T-helper 2 cell treated with Interferon-gamma antibody and Interleukin-4, amounts not matched to agents 5 μg/mL and 100 μg/mL, for 36 hours (primary cell): Measurements from ENCODE around the gene HBEGF.

ENCODE experiments used
- DNase-seq: peaks from one replicate; pipeline ENCODE4 v3.0.0; 2021; ENCODE audit warnings: low spot score
- H3K27ac Mint-ChIP-seq: one replicate; pipeline ENCODE4 v1.8.0; 2021; ENCODE audit warnings: mild to moderate bottlenecking, mixed read lengths
- H3K27me3 Mint-ChIP-seq: one replicate; pipeline ENCODE4 v1.8.0; 2021; ENCODE audit warnings: low read depth, mixed read lengths
- H3K36me3 Mint-ChIP-seq: one replicate; pipeline ENCODE4 v1.8.0; 2021; ENCODE audit warnings: low read depth, mixed read lengths
- H3K4me1 Mint-ChIP-seq: one replicate; pipeline ENCODE4 v1.8.0; 2021; ENCODE audit warnings: low read depth, mixed read lengths
- H3K4me3 Mint-ChIP-seq: one replicate; pipeline ENCODE4 v1.8.0; 2022; ENCODE audit warnings: mild to moderate bottlenecking, moderate library complexity, mixed read lengths
- H3K9me3 Mint-ChIP-seq: one replicate; pipeline ENCODE4 v1.8.0; 2021; ENCODE audit warnings: mixed read lengths

Gene HBEGF

GRCh38 chr5:140346348-140347221 lies at the start of gene HBEGF:
HBEGF (minus strand) TSS chr5:140346603; CDS start chr5:140346328, 275 bp downstream.
- peaks cover 10% of the 10 kb centered on the region for H3K36me3 Mint-ChIP-seq
- DNase-seq: peak; percentile 57
- H3K4me3 Mint-ChIP-seq: peak within 1 kb of the TSS; percentile 91
- H3K27me3 Mint-ChIP-seq: peaks cover 15% of the 10 kb centered on the region
- H3K27ac Mint-ChIP-seq: peak within 1 kb of the TSS; percentile 34
- peaks cover 47% of the 10 kb centered on the region for H3K4me1 Mint-ChIP-seq
- H3K9me3 Mint-ChIP-seq: no peaks in the 10 kb centered on the region

GRCh38 chr5:140393738-140394137 lies 47.3 kb upstream of the HBEGF start:
- H3K9me3 Mint-ChIP-seq: no peaks in the 10 kb centered on the region
- H3K27ac Mint-ChIP-seq: no peak overlapping the region
- H3K27me3 Mint-ChIP-seq: no peaks in the 10 kb centered on the region
- H3K4me3 Mint-ChIP-seq: no peak overlapping the region
- H3K36me3 Mint-ChIP-seq: no peaks in the 10 kb centered on the region
- DNase-seq: no peak
- no peaks in the 10 kb centered on the region for H3K4me1 Mint-ChIP-seq

GRCh38 chr5:140391732-140392131 lies 45.3 kb upstream of the HBEGF start:
- Mint-ChIP-seq H3K4me1 (no peaks in the 10 kb centered on the region), H3K36me3 (no peaks in the 10 kb centered on the region), H3K27ac (no peak overlapping the region), H3K27me3 (no peaks in the 10 kb centered on the region), H3K9me3 (no peaks in the 10 kb centered on the region), H3K4me3 (no peak overlapping the region)
- DNase-seq: no peak

GRCh38 chr5:140391312-140391711 lies 44.9 kb upstream of the HBEGF start:
- H3K4me3 Mint-ChIP-seq: no peak overlapping the region
- no peak overlapping the region for H3K27ac Mint-ChIP-seq
- H3K27me3 Mint-ChIP-seq: no peaks in the 10 kb centered on the region
- no peaks in the 10 kb centered on the region for H3K4me1 Mint-ChIP-seq
- H3K9me3 Mint-ChIP-seq: no peaks in the 10 kb centered on the region
- H3K36me3 Mint-ChIP-seq: no peaks in the 10 kb centered on the region
- no peak for DNase-seq

- Mint-ChIP-seq H3K4me1 (peaks cover 3% of the 10 kb centered on the region), H3K9me3 (no peaks in the 10 kb centered on the region), H3K27ac (no peak overlapping the region), H3K36me3 (no peaks in the 10 kb centered on the region), H3K4me3 (no peak overlapping the region), H3K27me3 (no peaks in the 10 kb centered on the region)
- DNase-seq: no peak
Measured at GRCh38 chr5:140388052-140388451, 41.6 kb upstream of the HBEGF start.

GRCh38 chr5:140383300-140383699 lies 36.9 kb upstream of the HBEGF start:
- Mint-ChIP-seq H3K27ac (no peak overlapping the region), H3K9me3 (no peaks in the 10 kb centered on the region), H3K27me3 (no peaks in the 10 kb centered on the region), H3K36me3 (no peaks in the 10 kb centered on the region), H3K4me3 (no peak overlapping the region), H3K4me1 (peaks cover 3% of the 10 kb centered on the region)
- DNase-seq: no peak

GRCh38 chr5:140382866-140383265 lies 36.5 kb upstream of the HBEGF start:
- Mint-ChIP-seq H3K4me1 (peaks cover 3% of the 10 kb centered on the region), H3K27ac (no peak overlapping the region), H3K4me3 (no peak overlapping the region), H3K27me3 (no peaks in the 10 kb centered on the region), H3K36me3 (no peaks in the 10 kb centered on the region), H3K9me3 (no peaks in the 10 kb centered on the region)
- DNase-seq: no peak

DNA sequence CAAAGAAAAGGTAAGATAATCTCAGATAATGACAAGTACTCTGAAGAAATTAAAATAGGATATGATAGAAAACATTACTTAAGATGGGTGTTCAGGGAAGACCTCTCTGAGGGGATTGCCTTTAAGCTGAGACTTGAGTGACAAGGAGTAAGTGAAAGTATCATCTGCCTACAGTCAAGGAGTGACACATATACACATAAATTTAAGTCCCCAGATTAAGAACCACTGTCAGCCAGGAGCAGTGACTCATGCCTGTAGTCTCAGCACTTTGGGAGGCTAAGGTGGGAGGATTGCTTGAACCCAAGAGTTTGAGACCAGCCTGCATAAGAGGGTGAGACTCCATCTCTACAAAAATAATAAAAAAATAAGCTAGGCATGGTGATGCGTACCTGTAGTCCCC lies 35.6 kb upstream of the HBEGF start:
- Mint-ChIP-seq H3K36me3 (no peaks in the 10 kb centered on the region), H3K9me3 (no peaks in the 10 kb centered on the region), H3K4me1 (peaks cover 3% of the 10 kb centered on the region), H3K27me3 (no peaks in the 10 kb centered on the region), H3K4me3 (no peak overlapping the region), H3K27ac (no peak overlapping the region)
- no peak for DNase-seq

DNA sequence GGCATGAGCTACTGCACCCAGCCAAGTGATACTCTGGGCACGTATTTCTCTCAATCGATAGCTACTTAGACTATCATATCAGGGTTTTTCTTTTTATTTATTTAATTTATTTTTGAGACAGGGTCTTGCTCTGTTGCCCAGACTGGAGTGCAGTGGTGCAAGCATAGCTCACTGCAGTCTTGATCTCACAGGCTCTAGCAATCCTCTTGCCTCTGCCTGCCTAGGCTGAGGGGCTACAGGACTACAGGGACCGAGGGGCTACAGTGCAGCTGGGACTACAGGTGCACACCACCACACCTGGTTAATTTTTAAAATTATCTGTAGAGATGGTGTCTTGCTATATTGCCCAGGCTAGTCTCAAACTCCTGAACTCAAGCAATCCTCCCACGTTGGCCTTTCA lies 34.9 kb upstream of the HBEGF start:
- Mint-ChIP-seq H3K27me3 (no peaks in the 10 kb centered on the region), H3K4me1 (peaks cover 3% of the 10 kb centered on the region), H3K9me3 (no peaks in the 10 kb centered on the region), H3K36me3 (no peaks in the 10 kb centered on the region), H3K27ac (no peak overlapping the region), H3K4me3 (no peak overlapping the region)
- no peak for DNase-seq

- Mint-ChIP-seq H3K27ac (no peak overlapping the region), H3K4me1 (peaks cover 4% of the 10 kb centered on the region), H3K9me3 (no peaks in the 10 kb centered on the region), H3K27me3 (no peaks in the 10 kb centered on the region), H3K4me3 (no peak overlapping the region), H3K36me3 (no peaks in the 10 kb centered on the region)
- DNase-seq: peak; percentile 16
Measured at GRCh38 chr5:140372971-140373487, 26.6 kb upstream of the HBEGF start.

DNA sequence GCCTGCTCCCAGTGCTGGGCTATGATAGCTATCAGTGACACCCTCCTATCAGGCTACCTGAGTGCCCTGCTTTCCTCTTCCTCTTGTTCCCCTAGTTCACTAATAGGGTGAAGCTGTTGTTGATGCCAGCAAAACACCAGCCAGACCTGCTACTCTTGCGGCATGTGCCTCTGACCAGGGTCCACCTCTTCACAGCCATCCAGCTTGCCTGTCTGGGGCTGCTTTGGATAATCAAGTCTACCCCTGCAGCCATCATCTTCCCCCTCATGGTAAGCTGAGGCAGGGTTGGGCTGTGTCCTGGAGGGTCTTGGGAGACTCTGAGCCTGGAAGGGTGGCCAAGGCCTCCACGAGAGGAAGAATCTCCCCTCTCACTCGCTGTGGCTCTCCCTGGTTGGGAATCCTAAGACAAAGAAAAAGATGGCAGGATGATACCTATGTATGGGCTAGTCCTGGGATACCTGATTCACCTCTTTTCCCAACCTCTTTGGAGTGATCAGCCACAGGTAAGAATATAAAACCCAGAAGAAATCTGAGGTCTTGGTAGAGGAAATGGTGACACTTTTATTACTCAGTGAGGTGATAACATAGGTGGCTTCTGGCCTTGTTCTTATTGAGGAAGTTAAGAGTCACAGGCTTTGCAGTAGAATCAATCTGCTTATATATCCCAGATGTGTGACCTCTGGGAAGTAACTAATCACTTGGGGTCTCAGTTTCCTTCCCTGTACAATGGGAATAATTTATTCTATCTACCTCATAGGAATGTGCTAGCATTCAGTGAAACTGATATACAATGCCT lies 25.2 kb upstream of the HBEGF start:
- H3K4me3 Mint-ChIP-seq: no peak overlapping the region
- H3K9me3 Mint-ChIP-seq: no peaks in the 10 kb centered on the region
- no peaks in the 10 kb centered on the region for H3K27me3 Mint-ChIP-seq
- H3K27ac Mint-ChIP-seq: peak overlapping the region; percentile 6
- peaks cover 4% of the 10 kb centered on the region for H3K4me1 Mint-ChIP-seq
- DNase-seq: no peak
- no peaks in the 10 kb centered on the region for H3K36me3 Mint-ChIP-seq

GRCh38 chr5:140367256-140368013 lies 21.0 kb upstream of the HBEGF start:
- Mint-ChIP-seq H3K36me3 (no peaks in the 10 kb centered on the region), H3K4me3 (no peak overlapping the region), H3K4me1 (no peaks in the 10 kb centered on the region), H3K27ac (no peak overlapping the region), H3K9me3 (no peaks in the 10 kb centered on the region), H3K27me3 (no peaks in the 10 kb centered on the region)
- no peak for DNase-seq

- DNase-seq: no peak
- Mint-ChIP-seq H3K4me1 (no peaks in the 10 kb centered on the region), H3K36me3 (no peaks in the 10 kb centered on the region), H3K27me3 (no peaks in the 10 kb centered on the region), H3K4me3 (no peak overlapping the region), H3K9me3 (no peaks in the 10 kb centered on the region), H3K27ac (no peak overlapping the region)
Measured at GRCh38 chr5:140366589-140367255, 20.3 kb upstream of the HBEGF start.
